SH-SY5Y (cell line): ENCODE measurements around the gene CIB2.

Experiments
- GATA2 ChIP-seq: IDR thresholded peaks from 2 replicates; pipeline ENCODE4 v1.6.1; 2011; ENCODE audit warnings: mild to moderate bottlenecking, low read depth, low read length
- GATA3 ChIP-seq: IDR thresholded peaks from 2 replicates; pipeline ENCODE4 v1.6.1; 2011; ENCODE audit warnings: low read depth, mild to moderate bottlenecking, low read length, moderate library complexity

- TF ChIP-seq GATA3 (no peak), GATA2 (no peak)
Observed at GRCh38 chr15:78175330-78175729, 44.1 kb upstream of the CIB2 start.
